Fibroblast of skin of right quadriceps (primary cell): ENCODE measurements around the gene DTNB.

ENCODE experiments used
- DNase-seq: peaks from one replicate; pipeline ENCODE4 v3.0.0-alpha.2; 2013

The DTNB gene

GRCh38 chr2:25379535-25379934, 293.8 kb downstream of the DTNB start:
- DNase-seq = no peak

DNA sequence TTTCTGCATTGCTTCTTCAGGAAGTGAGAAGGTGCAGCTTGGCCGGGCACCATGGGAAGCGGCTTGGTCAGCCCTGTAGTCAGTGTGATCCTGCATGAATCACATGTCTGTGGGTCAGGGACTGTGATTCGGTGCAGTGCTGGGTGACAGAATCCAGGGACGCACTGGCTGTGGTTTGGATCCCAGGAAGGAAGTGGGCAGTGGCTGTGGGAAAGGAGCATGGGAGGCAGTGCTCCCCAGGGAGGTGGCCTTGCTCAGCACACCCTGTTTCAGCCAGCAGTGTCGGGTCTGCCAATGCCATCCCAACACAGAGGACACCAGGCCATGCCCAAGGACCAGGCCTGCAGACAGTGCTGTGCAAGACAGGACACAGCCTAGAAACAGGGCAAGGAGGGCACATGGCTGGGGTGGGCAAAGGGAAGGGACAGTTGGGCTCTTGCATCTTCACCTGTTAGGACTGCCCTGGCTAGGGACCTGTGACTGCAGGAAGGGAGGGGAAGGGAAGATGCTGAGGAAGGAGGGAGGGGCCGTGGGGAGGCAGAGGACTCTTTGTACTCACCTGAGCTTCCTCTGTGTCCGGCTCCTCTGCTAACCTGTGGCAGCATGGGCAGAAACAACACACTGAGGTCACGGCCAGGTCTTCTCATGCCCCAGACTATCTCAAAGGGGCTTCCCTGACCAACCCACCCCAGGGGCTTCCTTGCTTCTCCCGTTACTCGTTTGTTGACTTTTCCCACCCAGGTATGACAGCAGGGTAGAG, 294.5 kb downstream of the DTNB start:
- peak; percentile 14 for DNase-seq

- no peak for DNase-seq
Observed at GRCh38 chr2:25377822-25378421, 295.5 kb downstream of the DTNB start.

DNA sequence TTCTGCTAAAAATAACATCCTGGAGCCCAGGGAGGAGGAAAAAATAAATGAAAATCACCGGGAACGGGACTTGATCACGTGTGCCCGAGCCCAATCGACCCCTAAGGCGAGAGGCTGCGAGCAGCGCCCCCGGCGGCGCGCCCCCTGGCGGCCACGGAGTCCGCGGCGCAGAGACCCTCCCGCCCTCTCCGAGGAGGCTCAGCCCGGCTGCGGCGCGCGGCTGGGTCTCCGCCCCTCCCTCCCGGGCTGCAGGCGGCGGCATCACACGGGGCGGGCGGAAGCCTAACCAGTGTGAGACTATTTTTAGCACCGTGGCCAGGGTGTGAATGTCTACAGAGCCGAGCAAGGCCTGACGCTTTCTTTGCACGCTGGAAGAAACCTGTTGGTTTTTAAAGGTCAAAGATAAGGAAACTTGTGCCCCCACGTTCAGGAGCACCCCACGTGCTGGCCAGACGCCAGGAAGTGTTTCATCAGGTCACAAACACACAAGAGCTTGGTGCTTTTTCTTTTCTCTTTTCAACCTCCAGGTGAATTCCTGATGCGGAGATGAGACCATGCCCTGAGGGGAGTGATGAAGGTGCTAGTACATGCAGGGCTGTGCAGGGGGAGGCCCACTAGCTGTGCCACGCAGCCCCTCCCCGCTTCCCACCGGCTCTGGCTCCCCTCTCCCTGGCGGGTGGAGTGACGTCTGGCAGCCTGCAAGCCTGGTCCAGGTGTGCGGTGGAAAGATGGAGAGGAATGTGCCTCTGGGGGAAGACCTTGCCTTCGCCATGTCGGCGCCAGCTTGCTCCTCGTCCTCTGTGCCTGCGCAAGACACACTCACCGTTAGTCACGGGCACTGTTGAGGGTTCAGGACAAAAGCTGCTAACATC, 296.4 kb downstream of the DTNB start:
- peak; percentile 90 for DNase-seq

GRCh38 chr2:25375989-25376545, 297.3 kb downstream of the DTNB start:
- no peak for DNase-seq

DNA sequence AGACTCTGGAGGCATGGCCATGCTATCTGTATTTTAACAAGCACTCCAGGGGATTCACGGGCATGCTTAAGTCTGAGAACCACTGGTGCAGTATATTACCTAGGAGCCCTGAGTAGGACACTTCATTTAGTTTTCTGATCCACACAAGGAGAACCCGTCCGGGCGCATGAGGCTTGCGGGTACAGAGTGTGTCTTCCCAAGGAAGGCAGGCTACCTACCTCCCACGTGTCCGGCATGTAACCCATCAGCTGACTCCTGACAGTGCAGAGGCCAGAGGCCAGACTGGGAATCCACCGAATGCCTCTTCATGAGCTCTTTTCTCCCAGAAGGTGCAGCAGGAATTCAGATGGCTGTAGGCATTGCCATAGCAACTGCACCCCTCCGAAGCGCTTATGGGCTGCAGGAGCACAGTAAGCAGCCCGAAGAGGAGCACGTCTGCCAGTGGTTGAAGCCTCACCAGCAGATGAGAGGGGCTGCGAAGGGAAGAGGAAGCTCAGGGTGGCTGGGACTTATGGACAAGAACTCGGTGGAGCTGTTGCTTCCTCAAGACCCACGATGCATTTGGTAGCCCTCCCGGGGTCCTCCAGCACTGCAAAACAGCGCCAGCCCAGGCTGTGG, 297.9 kb downstream of the DTNB start:
- no peak for DNase-seq

DNA sequence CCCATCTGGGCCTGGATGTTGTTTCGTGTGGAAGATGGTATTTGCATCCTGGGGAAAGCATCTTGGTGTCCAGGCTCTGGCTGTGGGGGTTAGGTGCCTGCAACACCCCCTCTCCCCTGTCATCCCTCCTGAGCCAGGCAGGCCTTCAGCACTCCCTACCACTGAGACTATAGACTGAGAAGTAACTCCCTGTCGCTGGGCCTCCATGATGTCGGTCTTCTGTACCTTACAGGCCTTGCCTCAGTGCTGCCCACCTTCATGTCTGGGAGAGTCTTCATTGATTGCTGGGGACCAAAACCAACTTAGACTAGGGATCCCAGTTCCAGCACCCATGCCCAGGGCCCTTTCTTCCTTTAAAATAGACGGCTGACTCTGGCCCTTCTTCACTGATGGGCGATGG, 298.6 kb downstream of the DTNB start:
- DNase-seq = no peak

DNA sequence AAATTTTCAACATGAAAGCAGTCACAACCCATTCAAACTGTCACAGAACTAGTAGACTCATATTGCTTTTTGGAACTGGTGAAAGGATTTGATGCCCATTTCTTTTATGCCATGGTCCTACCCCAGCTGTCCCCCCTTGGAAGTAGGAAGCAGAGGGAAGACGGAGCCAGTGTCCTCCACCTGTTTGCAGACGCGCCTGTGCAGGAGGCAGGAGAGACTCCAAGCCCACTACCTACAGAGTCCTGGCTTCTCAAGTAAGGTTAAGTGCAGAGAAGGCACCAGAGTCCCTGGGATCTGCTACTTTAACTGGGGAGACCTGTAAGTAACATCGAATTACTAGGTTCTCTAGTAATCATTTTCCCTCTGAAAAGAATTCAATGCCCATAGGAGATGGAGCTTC, 299.0 kb downstream of the DTNB start:
- DNase-seq = no peak

- no peak for DNase-seq
Observed at GRCh38 chr2:25373269-25373981, 300.0 kb downstream of the DTNB start.

DNA sequence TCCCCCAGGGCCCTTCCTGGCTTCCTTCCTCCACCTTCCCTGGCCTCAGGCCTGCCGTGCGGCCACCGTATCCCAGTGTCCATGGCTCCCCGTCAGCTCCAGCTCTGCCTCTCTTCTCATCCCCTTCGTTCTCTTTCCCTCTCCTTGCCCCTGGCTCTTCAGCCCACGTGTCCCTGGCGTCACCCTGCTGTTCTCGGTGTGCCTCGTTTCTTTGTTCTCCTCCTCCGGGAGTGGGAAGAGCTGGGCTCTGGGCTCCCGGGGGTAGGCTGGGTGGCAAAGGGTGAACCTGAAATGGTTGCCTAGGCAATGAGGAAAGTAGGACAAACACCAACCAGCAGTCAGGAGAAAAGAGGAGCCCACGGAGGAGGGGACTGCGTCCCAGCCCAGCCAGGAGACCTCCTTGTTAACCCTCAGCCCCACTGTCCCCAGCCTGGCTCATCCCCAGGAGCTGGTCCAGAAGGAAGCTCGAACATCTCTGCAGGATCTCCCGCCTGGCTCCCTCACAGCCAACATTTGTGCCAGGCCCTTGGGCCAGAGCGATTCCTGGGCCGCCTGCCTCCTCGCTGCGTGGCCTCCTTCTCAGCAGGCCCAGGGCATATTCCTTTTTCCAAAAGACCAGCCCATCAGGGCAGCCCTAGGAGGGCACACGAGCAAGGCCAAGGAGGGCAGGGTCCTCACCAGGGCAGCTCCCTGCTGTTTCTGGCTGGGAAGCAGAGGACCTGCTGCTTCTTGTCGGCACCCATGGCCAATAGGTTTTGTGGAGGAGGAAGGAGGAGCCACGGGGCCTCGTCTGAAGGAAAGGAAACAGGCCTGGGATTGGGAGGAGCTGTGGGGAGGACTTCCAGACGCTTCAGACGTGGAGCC, 300.7 kb downstream of the DTNB start:
- DNase-seq = no peak

GRCh38 chr2:25371253-25372241, 301.8 kb downstream of the DTNB start:
- no peak for DNase-seq

GRCh38 chr2:25369876-25370275, 303.5 kb downstream of the DTNB start:
- DNase-seq = no peak

DNA sequence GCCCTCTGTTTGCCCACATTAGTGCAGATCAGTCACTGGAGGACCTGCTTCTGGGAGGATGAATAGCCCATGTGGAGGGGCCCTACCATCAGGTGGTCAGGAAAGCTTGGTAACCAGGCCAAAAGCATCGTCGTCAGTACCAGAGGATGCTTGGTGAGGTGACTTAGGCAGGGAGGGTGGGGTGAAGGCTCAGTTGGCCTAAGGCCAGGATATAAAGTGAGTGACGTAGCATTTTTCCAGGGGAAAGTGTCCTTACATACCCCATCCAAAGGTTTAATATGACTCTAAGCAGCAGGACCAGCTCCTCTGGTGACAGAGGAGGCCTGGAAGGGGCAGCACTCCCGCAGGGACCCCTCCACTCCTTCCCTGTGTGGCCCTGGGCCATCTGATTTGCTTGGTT, 303.9 kb downstream of the DTNB start:
- no peak for DNase-seq

GRCh38 chr2:25368660-25369059, 304.7 kb downstream of the DTNB start:
- DNase-seq = peak; percentile 78

DNA sequence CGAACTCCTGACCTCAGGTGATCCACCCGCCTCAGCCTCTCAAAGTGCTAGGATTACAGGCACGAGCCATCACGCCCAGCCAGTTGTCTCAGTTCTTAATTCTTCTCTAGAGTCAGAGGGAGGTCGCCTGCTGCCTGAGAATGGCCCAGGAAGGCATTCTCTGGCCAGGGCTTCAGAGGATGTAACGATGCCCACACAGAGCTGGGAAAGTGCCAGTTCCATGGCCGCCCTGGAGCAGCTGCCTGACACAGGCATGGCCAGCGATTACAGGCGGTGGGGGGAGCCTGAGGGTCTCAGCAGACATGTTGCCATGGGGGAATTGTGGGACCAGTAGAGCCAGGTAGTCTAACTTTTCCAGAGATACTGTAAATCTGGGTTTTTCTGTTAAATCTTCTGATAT, 306.1 kb downstream of the DTNB start:
- DNase-seq = no peak

GRCh38 chr2:25366629-25367028, 306.7 kb downstream of the DTNB start:
- no peak for DNase-seq

DNA sequence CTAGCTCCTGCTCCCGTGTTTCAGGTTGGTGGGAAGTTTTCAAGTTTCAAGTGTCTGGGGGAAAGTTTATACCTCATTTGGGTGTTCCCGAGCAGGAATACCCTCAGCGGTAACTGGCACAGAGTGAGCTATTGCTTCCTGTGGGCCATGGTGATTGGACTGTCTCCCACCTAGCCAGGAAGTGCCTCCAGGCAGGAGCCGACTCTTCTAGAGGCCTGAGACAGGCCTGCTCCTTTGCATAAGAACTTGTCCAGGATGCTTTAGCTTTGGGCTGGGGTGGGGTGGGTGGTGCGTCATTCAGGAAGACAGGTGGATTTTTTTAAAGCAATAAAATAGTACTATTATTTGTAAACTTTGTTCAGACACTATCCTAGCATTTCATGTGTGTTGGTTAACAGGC, 308.1 kb downstream of the DTNB start:
- no peak for DNase-seq

GRCh38 chr2:25363733-25364132, 309.6 kb downstream of the DTNB start:
- no peak for DNase-seq

GRCh38 chr2:25362434-25363145, 310.8 kb downstream of the DTNB start:
- DNase-seq = no peak
